ENCODE results near the gene GOLGA6C.
"Not testable (repeated sequence)": the region's sequence is repeated elsewhere in the genome, so short reads cannot be mapped to it uniquely, and the experiment has no call there.

DNA sequence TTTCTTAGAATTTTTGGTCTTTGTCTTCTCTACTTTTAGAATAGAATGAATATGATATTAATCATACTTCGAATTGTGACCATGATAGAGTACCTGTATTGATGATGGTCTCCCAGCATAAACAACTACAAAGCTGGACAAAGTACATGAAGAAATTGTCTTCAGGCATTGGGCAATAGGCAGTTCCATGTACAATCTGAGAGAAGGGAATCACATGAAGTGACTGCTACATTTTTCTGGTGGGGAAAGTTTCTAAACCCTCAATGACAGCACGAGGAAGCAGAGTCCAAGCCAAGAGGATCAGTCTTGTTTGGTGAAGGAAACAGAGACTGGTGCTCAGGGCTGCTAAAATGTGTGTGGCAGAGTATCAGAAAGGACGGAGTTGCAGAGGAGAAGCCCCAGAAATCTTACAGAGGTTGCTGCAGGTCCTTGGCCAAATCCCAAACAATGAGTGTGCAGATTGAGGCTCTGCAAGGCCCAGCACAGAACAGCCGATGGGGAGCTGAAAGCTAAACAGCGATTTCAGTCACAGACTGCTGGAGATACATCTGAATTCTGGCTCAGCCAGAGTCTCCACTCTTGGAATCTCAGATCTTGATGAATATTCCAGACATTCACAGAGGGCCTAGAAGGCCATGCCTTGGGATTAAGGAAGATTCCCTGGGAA lies 61.2 kb downstream of the GOLGA6C start:
- TF ChIP-seq, protein P1, sequence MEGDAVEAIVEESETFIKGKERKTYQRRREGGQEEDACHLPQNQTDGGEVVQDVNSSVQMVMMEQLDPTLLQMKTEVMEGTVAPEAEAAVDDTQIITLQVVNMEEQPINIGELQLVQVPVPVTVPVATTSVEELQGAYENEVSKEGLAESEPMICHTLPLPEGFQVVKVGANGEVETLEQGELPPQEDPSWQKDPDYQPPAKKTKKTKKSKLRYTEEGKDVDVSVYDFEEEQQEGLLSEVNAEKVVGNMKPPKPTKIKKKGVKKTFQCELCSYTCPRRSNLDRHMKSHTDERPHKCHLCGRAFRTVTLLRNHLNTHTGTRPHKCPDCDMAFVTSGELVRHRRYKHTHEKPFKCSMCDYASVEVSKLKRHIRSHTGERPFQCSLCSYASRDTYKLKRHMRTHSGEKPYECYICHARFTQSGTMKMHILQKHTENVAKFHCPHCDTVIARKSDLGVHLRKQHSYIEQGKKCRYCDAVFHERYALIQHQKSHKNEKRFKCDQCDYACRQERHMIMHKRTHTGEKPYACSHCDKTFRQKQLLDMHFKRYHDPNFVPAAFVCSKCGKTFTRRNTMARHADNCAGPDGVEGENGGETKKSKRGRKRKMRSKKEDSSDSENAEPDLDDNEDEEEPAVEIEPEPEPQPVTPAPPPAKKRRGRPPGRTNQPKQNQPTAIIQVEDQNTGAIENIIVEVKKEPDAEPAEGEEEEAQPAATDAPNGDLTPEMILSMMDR (conservative IDR thresholded peaks at IDR 0.05) = not testable (repeated sequence)
- not testable (repeated sequence) for TF ChIP-seq ZFX (IDR thresholded peaks at IDR 0.05)
